ENCODE measurements around the gene TECPR2. TPM values are rescaled to one million over a fixed set of nuclear protein-coding genes. Genes with fewer than 3 reads are reported as not detected.

The TECPR2 gene
- total RNA-seq, 2 donors from 2014 or later, result 7.0 to 51.4 TPM

DNA sequence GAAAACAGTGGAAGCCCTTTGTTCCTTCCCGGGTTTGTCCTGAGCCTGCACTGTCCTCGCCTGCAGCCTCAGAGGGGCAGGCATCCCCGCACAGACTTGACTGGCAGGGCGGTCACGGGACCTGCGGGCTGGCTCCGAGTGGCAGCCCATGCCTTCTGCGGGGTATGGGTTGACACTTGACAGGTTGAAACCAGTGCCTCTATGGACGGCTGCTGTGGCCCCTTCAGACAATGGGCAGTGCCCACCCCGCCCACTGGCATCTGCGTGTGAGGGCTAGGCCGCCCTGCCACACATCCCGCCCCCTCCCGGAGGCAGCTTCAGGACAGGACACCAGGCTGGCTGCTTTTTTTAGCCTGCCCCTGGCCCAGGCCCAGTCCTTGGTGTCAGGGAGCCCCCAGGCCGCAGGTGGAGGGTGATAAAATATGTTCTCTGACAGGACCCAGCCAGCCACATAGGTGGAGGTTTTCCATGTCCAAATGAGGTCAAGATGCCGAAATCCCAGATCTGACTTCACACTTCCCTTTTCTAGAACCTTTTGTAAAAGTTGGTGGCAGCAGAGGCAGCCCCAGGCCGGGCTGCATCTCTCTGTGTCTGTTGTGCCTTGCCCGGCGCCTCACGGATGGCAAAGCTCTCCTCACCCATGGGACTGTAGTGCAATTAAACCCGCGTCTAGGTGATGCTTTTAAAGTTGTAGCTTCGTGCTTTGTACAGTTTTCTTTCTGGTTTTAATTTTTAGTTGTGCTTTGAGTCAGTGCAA lies 136.8 kb downstream of the TECPR2 start:
- H3K9me3 ChIP-seq, result no peaks in the 10 kb centered on the region
- intact Hi-C loops (cut with DNase I), result no loop called here
- TF ChIP-seq, protein P1, sequence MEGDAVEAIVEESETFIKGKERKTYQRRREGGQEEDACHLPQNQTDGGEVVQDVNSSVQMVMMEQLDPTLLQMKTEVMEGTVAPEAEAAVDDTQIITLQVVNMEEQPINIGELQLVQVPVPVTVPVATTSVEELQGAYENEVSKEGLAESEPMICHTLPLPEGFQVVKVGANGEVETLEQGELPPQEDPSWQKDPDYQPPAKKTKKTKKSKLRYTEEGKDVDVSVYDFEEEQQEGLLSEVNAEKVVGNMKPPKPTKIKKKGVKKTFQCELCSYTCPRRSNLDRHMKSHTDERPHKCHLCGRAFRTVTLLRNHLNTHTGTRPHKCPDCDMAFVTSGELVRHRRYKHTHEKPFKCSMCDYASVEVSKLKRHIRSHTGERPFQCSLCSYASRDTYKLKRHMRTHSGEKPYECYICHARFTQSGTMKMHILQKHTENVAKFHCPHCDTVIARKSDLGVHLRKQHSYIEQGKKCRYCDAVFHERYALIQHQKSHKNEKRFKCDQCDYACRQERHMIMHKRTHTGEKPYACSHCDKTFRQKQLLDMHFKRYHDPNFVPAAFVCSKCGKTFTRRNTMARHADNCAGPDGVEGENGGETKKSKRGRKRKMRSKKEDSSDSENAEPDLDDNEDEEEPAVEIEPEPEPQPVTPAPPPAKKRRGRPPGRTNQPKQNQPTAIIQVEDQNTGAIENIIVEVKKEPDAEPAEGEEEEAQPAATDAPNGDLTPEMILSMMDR (IDR thresholded peaks at IDR 0.05), result no peak
- no peak for TF ChIP-seq POLR2A (IDR thresholded peaks at IDR 0.05)
- no peaks in the 10 kb centered on the region for H3K4me1 ChIP-seq
- H3K27ac ChIP-seq, result peak overlapping the region in 2 of 4 donors; percentile 28 to 47
- peaks cover 0 to 8% of the 10 kb centered on the region in 2 donors for H3K36me3 ChIP-seq (replicated peaks in 1 of 2; ENCODE audit: insufficient read depth in 1 of 2, low read depth in 2 of 2)
- no peak overlapping the region for H3K4me3 ChIP-seq
- no peak for DNase-seq
- no peaks in the 10 kb centered on the region for H3K27me3 ChIP-seq
- no peak for ATAC-seq
- 86 to 91% methylated on average over 18 to 23 of the region's 23 CpGs for WGBS, 2 donors

DNA sequence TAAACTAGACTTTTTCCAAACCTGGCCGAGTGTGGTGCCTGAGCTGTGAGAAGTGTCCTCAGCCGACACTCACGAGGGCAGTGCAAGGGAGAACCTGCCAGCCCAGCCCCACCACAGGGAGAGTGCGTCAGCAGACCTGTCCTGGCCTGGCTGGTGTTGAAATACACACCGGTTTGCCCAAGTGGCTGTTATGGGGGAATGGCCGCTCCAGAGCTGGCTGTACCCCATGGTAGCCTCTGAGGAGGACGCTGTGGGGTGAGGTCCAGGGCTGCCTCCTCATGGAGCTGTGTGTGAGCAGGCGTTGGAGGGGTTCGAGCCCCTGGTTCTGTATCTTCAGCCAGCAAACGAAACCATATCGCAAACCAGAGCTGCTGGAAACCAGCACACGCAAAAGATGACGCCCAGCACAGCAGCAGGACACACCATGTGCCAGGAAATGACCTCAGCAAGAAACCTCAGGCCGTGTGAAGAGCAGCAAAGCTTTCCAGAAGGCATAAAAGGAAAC lies 137.5 kb downstream of the TECPR2 start:
- peaks cover 0 to 8% of the 10 kb centered on the region in 2 donors for H3K36me3 ChIP-seq (replicated peaks in 1 of 2; ENCODE audit: insufficient read depth in 1 of 2, low read depth in 2 of 2)
- H3K27ac ChIP-seq, result peak overlapping the region in 3 of 4 donors; percentile 10 to 47 (median 33)
- no peaks in the 10 kb centered on the region for H3K27me3 ChIP-seq
- intact Hi-C loops (cut with DNase I), result no loop called here
- H3K4me3 ChIP-seq, result no peak overlapping the region
- no peaks in the 10 kb centered on the region for H3K9me3 ChIP-seq
- no peaks in the 10 kb centered on the region for H3K4me1 ChIP-seq
- peak; percentile 32 for ATAC-seq
- no peak for TF ChIP-seq POLR2A (IDR thresholded peaks at IDR 0.05)
- TF ChIP-seq, protein P1 (IDR thresholded peaks at IDR 0.05), result no peak
- WGBS, 2 donors, result 76 to 79% methylated on average over 8 to 14 of the region's 14 CpGs
- DNase-seq, result peak in 1 of 4 donors; percentile 59

DNA sequence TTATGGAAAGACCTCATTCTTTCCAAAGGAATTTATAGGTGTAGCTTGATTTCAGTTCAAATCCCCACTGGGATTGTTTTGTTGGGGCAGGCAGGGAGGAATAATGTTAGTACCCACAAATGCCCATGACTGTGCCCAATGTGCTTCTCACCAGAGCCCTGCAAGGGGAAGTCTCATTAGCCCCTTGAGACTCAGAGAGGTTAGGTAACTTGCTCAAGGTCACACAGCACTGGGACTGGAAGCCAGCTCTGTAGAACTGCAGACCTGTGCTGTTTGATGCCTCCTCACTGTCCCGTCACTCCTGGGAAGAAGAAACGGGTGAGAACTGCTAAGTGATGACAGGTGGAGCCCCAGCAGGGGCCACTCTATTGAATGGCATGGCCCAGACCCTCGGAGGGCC lies 138.0 kb downstream of the TECPR2 start:
- Histone ChIP-seq H3K27ac (peak overlapping the region in 3 of 4 donors; percentile 10 to 47 (median 33)), H3K36me3 (replicated peaks in 1 of 2; ENCODE audit: insufficient read depth in 1 of 2, low read depth in 2 of 2) (peaks cover 0 to 8% of the 10 kb centered on the region in 2 donors), H3K9me3 (no peaks in the 10 kb centered on the region), H3K27me3 (no peaks in the 10 kb centered on the region), H3K4me3 (no peak overlapping the region), H3K4me1 (no peaks in the 10 kb centered on the region)
- DNase-seq, result no peak
- ATAC-seq, result no peak
- intact Hi-C loops (cut with DNase I), result no loop called here
- WGBS, 2 donors, result 79 to 82% methylated on average over 3 of the region's 3 CpGs
- TF ChIP-seq, protein P1 (IDR thresholded peaks at IDR 0.05), result no peak
- no peak for TF ChIP-seq POLR2A (IDR thresholded peaks at IDR 0.05)

DNA sequence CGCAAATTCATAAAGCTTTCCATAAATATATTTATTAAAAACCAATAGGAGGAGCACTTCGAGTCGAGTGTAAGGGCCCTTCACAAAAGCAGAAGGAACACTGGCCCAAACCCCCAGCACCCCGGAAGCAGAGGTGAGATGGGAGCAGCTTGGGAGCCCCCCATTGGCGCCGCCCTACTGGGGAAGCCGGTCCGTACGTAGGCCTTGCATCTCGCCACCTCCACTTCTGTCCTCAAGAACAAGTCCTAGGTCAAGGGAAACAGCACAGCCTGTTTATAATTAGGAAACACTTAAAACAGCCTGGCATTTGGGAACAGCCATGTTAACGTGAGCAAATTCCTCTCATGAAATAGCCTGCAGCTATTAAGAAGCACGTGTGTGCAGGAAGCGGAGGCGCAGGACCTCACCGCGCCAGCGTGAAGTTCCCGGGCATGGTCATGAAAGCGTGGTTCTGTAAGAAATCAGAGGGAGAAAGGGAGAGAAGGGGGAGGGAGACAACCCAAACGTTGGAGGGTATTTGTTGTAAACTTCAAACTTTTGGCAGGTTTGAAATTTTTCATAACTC lies 139.1 kb downstream of the TECPR2 start:
- ATAC-seq, result no peak
- no peak overlapping the region for H3K4me3 ChIP-seq
- no peaks in the 10 kb centered on the region for H3K4me1 ChIP-seq
- H3K27ac ChIP-seq, result no peak overlapping the region
- intact Hi-C loops (cut with DNase I), result no loop called here
- no peaks in the 10 kb centered on the region for H3K9me3 ChIP-seq
- DNase-seq, result no peak
- no peaks in the 10 kb centered on the region for H3K27me3 ChIP-seq
- TF ChIP-seq POLR2A (IDR thresholded peaks at IDR 0.05), result no peak
- TF ChIP-seq, protein P1 (IDR thresholded peaks at IDR 0.05), result no peak
- H3K36me3 ChIP-seq (replicated peaks in 1 of 2; ENCODE audit: insufficient read depth in 1 of 2, low read depth in 2 of 2), result peaks cover 0 to 8% of the 10 kb centered on the region in 2 donors
- 89 to 91% methylated on average over 19 to 20 of the region's 20 CpGs for WGBS, 2 donors

Data from body of pancreas (tissue), 4 donors.